Testis (tissue), 2 donors: ENCODE data around the gene CEP55.

Experiments used
- POLR2A ChIP-seq: fragments of 450-650 bp; IDR thresholded peaks from one replicate; pipeline ENCODE4 v1.6.1; 2017; ENCODE audit warnings: antibody characterized with exemption, mild to moderate bottlenecking, moderate library complexity
- TF ChIP-seq, protein P1 (sequence below), 3 experiments: fragments of 450-650 bp in 2 of 3; fragments of 200-600 bp in 1 of 3; sonication (generic) in 1 of 3; IDR thresholded peaks; one replicate each; pipeline ENCODE4 v1.5.1; 2016 to 2019; ENCODE audit warnings: antibody characterized with exemption in 3 of 3, mild to moderate bottlenecking in 2 of 3, moderate library complexity in 1 of 3

DNA sequence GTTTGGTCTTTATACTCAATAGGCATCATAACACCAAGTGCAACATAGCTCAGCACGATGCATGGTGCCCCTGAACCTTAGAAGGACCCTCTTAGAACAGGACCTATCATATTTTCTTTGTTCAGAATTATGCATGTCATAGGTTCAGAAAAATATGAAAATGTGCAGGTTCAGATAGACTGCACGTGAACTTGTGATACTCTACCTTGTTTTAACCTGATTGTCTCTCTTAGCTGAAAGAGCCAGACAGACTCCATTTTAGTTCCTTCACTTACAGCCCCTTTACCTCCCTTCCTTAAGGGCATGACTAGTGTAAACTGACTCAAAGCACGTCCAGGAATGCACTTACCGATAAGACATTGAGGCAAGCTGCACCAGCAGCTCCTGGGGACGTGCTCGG is 49.4 kb upstream of the CEP55 start:
- TF ChIP-seq, protein P1, sequence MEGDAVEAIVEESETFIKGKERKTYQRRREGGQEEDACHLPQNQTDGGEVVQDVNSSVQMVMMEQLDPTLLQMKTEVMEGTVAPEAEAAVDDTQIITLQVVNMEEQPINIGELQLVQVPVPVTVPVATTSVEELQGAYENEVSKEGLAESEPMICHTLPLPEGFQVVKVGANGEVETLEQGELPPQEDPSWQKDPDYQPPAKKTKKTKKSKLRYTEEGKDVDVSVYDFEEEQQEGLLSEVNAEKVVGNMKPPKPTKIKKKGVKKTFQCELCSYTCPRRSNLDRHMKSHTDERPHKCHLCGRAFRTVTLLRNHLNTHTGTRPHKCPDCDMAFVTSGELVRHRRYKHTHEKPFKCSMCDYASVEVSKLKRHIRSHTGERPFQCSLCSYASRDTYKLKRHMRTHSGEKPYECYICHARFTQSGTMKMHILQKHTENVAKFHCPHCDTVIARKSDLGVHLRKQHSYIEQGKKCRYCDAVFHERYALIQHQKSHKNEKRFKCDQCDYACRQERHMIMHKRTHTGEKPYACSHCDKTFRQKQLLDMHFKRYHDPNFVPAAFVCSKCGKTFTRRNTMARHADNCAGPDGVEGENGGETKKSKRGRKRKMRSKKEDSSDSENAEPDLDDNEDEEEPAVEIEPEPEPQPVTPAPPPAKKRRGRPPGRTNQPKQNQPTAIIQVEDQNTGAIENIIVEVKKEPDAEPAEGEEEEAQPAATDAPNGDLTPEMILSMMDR (IDR thresholded peaks at IDR 0.05) = no peak
- no peak for TF ChIP-seq POLR2A
